HCT116 (cell line): ENCODE measurements around the gene CLIP2. TPM values are rescaled to one million over a fixed set of nuclear protein-coding genes. Genes with fewer than 3 reads are reported as not detected.
A peak's percentile ranks its signal among the peaks of the same experiment; 100 is the strongest.

Experiments
- ATAC-seq: fragments of 200-7000 bp; cut with Tn5 transposase; 2 replicates; pipeline ENCODE4 v1.9.1; 2020; ENCODE audit warnings: mild to moderate bottlenecking, moderate library complexity
- BruUV-seq: library from RNA; stranded (reverse); fragments of 400-500 nt; replicated peaks from 2 replicates; lab custom pipeline; 2021; lab: Mats Ljungman, UMichigan
- CTCF ChIA-PET: fragments of 300-600 bp; sonication (Branson Sonifier 250); formaldehyde crosslinking; loops from one replicate; lab custom pipeline; 2021; ENCODE audit warnings: antibody characterized with exemption; lab: Charles Lee
- POLR2A ChIA-PET: fragments of 300-600, 350-600 bp; sonication (Branson Sonifier 250); formaldehyde crosslinking; loops from one replicate; lab custom pipeline; 2021; ENCODE audit warnings: antibody characterized with exemption; lab: Charles Lee
- RAD21 ChIA-PET, 2 experiments: fragments of 300-600 bp; sonication (Branson Sonifier 250); formaldehyde crosslinking; loops; one replicate each; lab custom pipeline; 2023; ENCODE audit warnings: low total read pairs in 2 of 2; ENCODE audit not compliant: uncharacterized antibody in 2 of 2, unreplicated experiment in 2 of 2, low non-redundant PET in 1 of 2; lab: Charles Lee
- DNase-seq: peaks from one replicate; pipeline ENCODE4 v3.0.0-alpha.2; 2010; ENCODE audit warnings: low read depth, low spot score
- H2AFZ ChIP-seq: fragments of 200-600 bp; shearing (Covaris generic), sonication (generic); 2 replicates; pipeline ENCODE4 v1.6.1; 2017; ENCODE audit warnings: low read depth, mixed run types, mixed read lengths, antibody characterized with exemption, low read length; ENCODE audit not compliant: poor library complexity, severe bottlenecking
- H3K27ac ChIP-seq: 2 replicates; pipeline ENCODE4 v1.5.1; 2012; ENCODE audit warnings: low read depth, low read length
- H3K27me3 ChIP-seq: fragments of 200-600 bp; sonication (generic); 2 replicates; pipeline ENCODE4 v1.6.1; 2016; ENCODE audit warnings: mixed run types, low read length, mixed read lengths; ENCODE audit not compliant: insufficient read depth
- H3K36me3 ChIP-seq, 2 experiments: fragments of 200-500 bp in 1 of 2; fragments of 200-600 bp in 1 of 2; sonication (Bioruptor generic) in 1 of 2; sonication (generic) in 1 of 2; 2 replicates each; pipeline versions ENCODE4 v1.5.1 to v1.6.1; 2014 to 2016; ENCODE audit warnings: low read length in 2 of 2, inconsistent platforms in 1 of 2, mixed read lengths in 1 of 2, mixed run types in 1 of 2; ENCODE audit not compliant: insufficient read depth in 2 of 2, control insufficient read depth in 1 of 2
- H3K4me1 ChIP-seq, 2 experiments: fragments of 200-600 bp in 1 of 2; sonication (generic) in 1 of 2; 2 replicates each; pipeline versions ENCODE4 v1.5.1 to v1.6.1; 2012 to 2017; ENCODE audit warnings: low read length in 2 of 2, inconsistent platforms in 1 of 2, mild to moderate bottlenecking in 1 of 2, mixed read lengths in 1 of 2, mixed run types in 1 of 2, moderate library complexity in 1 of 2; ENCODE audit not compliant: insufficient read depth in 2 of 2, control insufficient read depth in 1 of 2
- H3K4me2 ChIP-seq: fragments of 200-600 bp; sonication (generic); 2 replicates; pipeline ENCODE4 v1.6.1; 2017; ENCODE audit warnings: mixed run types, low read length, mixed read lengths
- H3K4me3 ChIP-seq, 2 experiments: fragments of 200-600 bp in 1 of 2; sonication (generic) in 1 of 2; replicated peaks in 1 of 2; 2 replicates each; pipeline ENCODE4 v1.5.1; 2011 to 2016; ENCODE audit warnings: low read length in 2 of 2, control low read depth in 1 of 2, low read depth in 1 of 2, mild to moderate bottlenecking in 1 of 2, mixed read lengths in 1 of 2, mixed run types in 1 of 2
- H3K79me2 ChIP-seq: fragments of 200-600 bp; sonication (generic); 2 replicates; pipeline ENCODE4 v1.6.1; 2017; ENCODE audit warnings: mild to moderate bottlenecking, mixed run types, low read length, moderate library complexity, mixed read lengths; ENCODE audit not compliant: insufficient read depth
- H3K9ac ChIP-seq: fragments of 200-600 bp; sonication (generic); 2 replicates; pipeline ENCODE4 v1.6.1; 2016; ENCODE audit warnings: low read length, mixed read lengths
- H3K9me2 ChIP-seq: fragments of 200-600 bp; sonication (generic), shearing (Covaris generic); 2 replicates; pipeline ENCODE4 v1.6.1; 2017; ENCODE audit warnings: mixed run types, mild to moderate bottlenecking, moderate library complexity; ENCODE audit not compliant: insufficient read depth
- H3K9me3 ChIP-seq, 2 experiments: fragments of 200-500 bp in 1 of 2; fragments of 200-600 bp in 1 of 2; sonication (Bioruptor generic) in 1 of 2; sonication (generic) in 1 of 2; 2 replicates each; pipeline ENCODE4 v1.6.1; 2014 to 2017; ENCODE audit warnings: low read length in 2 of 2, mixed read lengths in 2 of 2, inconsistent platforms in 1 of 2, low read depth in 1 of 2, mild to moderate bottlenecking in 1 of 2, mixed run types in 1 of 2, moderate library complexity in 1 of 2; ENCODE audit not compliant: control insufficient read depth in 1 of 2, insufficient read depth in 1 of 2
- H4K20me1 ChIP-seq: fragments of 200-600 bp; sonication (generic), shearing (Covaris generic); 2 replicates; pipeline ENCODE4 v1.6.1; 2017; ENCODE audit warnings: mixed run types, mild to moderate bottlenecking, moderate library complexity; ENCODE audit not compliant: insufficient read depth
- CBX3 ChIP-seq: IDR thresholded peaks from 2 replicates; pipeline ENCODE4 v1.6.1; 2012; ENCODE audit warnings: low read depth
- CEBPB ChIP-seq: IDR thresholded peaks from 2 replicates; pipeline ENCODE4 v1.6.1; 2012; ENCODE audit warnings: low read depth
- EGR1 ChIP-seq: IDR thresholded peaks from 2 replicates; pipeline ENCODE4 v1.6.1; 2012; ENCODE audit warnings: low read depth
- ELF1 ChIP-seq: IDR thresholded peaks from 2 replicates; pipeline ENCODE4 v1.6.1; 2012; ENCODE audit warnings: low read depth, borderline replicate concordance
- EZH2 ChIP-seq: fragments of 200-600 bp; sonication (generic); IDR thresholded peaks from 2 replicates; pipeline ENCODE4 v1.6.1; 2017; ENCODE audit warnings: antibody characterized with exemption, mixed run types
- EZH2phosphoT487 ChIP-seq: fragments of 200-600 bp; IDR thresholded peaks from 2 replicates; pipeline ENCODE4 v1.6.1; 2018; ENCODE audit warnings: antibody characterized with exemption, borderline replicate concordance
- FOSL1 ChIP-seq: IDR thresholded peaks from 2 replicates; pipeline ENCODE4 v1.6.1; 2012; ENCODE audit warnings: low read depth
- JUND ChIP-seq: IDR thresholded peaks from 2 replicates; pipeline ENCODE4 v1.6.1; 2012
- POLR2A ChIP-seq: IDR thresholded peaks from 2 replicates; pipeline ENCODE4 v1.7.0; 2011; ENCODE audit warnings: borderline replicate concordance; ENCODE audit not compliant: insufficient read depth, insufficient read length; ENCODE audit errors: extremely low read depth
- POLR2AphosphoS5 ChIP-seq: IDR thresholded peaks from 2 replicates; pipeline ENCODE4 v1.6.1; 2011; ENCODE audit warnings: mild to moderate bottlenecking, low read depth, low read length, moderate library complexity
- SIN3A ChIP-seq: IDR thresholded peaks from 2 replicates; pipeline ENCODE4 v1.6.1; 2012; ENCODE audit warnings: low read depth
- SP1 ChIP-seq: IDR thresholded peaks from 2 replicates; pipeline ENCODE4 v1.6.1; 2012; ENCODE audit warnings: low read depth
- SRF ChIP-seq: IDR thresholded peaks from 2 replicates; pipeline ENCODE4 v1.6.1; 2012; ENCODE audit warnings: low read depth
- TCF7L2 ChIP-seq: IDR thresholded peaks from 2 replicates; pipeline ENCODE4 v1.7.0; 2011; ENCODE audit warnings: borderline replicate concordance, inconsistent platforms; ENCODE audit not compliant: insufficient read depth, insufficient read length; ENCODE audit errors: extremely low read depth
- YY1 ChIP-seq: IDR thresholded peaks from 2 replicates; pipeline ENCODE4 v1.6.1; 2011; ENCODE audit warnings: low read length, low read depth, moderate library complexity, mild to moderate bottlenecking; ENCODE audit not compliant: insufficient replicate concordance; ENCODE audit errors: extremely low read depth
- ZFX ChIP-seq: fragments of 450-650 bp; IDR thresholded peaks from 2 replicates; pipeline ENCODE4 v1.6.1; 2017
- ZNF274 ChIP-seq: fragments of 200-500 bp; sonication (Bioruptor generic); IDR thresholded peaks from 2 replicates; pipeline ENCODE4 v1.6.1; 2014; ENCODE audit warnings: mild to moderate bottlenecking, low read depth, low read length, inconsistent platforms
- intact Hi-C: fragments of 100-400 bp; cut with micrococcal nuclease; formaldehyde crosslinking; loops from 2 replicates; pipeline ENCODE4 v1.10.0; 2022
- total RNA-seq: library from RNA; stranded (reverse); gene quantifications from one replicate; pipeline ENCODE4 v1.2.1, GENCODE V29; 2021; ENCODE audit not compliant: unreplicated experiment
- TF ChIP-seq, protein P1 (sequence below): IDR thresholded peaks from 2 replicates; pipeline ENCODE4 v1.6.1; 2012; ENCODE audit warnings: low read depth
- TF ChIP-seq, protein P2 (sequence below): IDR thresholded peaks from 2 replicates; pipeline ENCODE4 v1.6.1; 2012
- TF ChIP-seq, protein P3 (sequence below): IDR thresholded peaks from 2 replicates; pipeline ENCODE4 v1.6.1; 2011; ENCODE audit warnings: mild to moderate bottlenecking, low read length, moderate library complexity; ENCODE audit not compliant: insufficient replicate concordance; ENCODE audit errors: extremely low read depth

CLIP2 gene
- total RNA-seq, 1 experiment from 2014 or later: 40.1 TPM

DNA sequence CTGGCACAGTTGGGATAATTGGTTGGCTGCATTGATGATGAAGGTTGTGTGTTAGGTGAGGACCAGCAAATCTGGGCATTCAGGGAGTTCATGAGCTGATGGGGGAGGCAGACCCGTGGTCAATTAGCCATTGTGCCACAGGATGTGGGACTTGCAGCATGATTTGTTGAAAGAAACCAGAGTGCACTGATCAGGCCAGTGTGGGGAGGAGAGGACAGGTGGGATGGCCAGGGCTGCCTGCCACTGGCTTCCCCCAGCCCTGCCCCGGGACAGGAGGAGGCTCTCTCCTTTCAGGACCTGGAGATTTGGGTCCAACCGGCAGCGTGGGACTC is 4.3 kb downstream of the CLIP2 start:
- peak overlapping the region in 1 of 2 experiments; percentile 48; a peak in 2 of 4 replicates for H3K4me3 ChIP-seq
- peak overlapping the region; percentile 94 for H3K4me2 ChIP-seq
- CTCF ChIA-PET: no interaction called here
- H3K9me3 ChIP-seq: no peaks in the 10 kb centered on the region
- no peaks in the 10 kb centered on the region for H3K9me2 ChIP-seq
- no TSS peak for BruUV-seq
- H3K36me3 ChIP-seq: no peaks in the 10 kb centered on the region
- H4K20me1 ChIP-seq: no peaks in the 10 kb centered on the region
- peaks cover 72% of the 10 kb centered on the region for H3K79me2 ChIP-seq
- POLR2A ChIA-PET: no interaction called here
- no peak for TF ChIP-seq CBX3
- TF ChIP-seq CEBPB: no peak
- no peak for TF ChIP-seq FOSL1
- TF ChIP-seq, protein P1, sequence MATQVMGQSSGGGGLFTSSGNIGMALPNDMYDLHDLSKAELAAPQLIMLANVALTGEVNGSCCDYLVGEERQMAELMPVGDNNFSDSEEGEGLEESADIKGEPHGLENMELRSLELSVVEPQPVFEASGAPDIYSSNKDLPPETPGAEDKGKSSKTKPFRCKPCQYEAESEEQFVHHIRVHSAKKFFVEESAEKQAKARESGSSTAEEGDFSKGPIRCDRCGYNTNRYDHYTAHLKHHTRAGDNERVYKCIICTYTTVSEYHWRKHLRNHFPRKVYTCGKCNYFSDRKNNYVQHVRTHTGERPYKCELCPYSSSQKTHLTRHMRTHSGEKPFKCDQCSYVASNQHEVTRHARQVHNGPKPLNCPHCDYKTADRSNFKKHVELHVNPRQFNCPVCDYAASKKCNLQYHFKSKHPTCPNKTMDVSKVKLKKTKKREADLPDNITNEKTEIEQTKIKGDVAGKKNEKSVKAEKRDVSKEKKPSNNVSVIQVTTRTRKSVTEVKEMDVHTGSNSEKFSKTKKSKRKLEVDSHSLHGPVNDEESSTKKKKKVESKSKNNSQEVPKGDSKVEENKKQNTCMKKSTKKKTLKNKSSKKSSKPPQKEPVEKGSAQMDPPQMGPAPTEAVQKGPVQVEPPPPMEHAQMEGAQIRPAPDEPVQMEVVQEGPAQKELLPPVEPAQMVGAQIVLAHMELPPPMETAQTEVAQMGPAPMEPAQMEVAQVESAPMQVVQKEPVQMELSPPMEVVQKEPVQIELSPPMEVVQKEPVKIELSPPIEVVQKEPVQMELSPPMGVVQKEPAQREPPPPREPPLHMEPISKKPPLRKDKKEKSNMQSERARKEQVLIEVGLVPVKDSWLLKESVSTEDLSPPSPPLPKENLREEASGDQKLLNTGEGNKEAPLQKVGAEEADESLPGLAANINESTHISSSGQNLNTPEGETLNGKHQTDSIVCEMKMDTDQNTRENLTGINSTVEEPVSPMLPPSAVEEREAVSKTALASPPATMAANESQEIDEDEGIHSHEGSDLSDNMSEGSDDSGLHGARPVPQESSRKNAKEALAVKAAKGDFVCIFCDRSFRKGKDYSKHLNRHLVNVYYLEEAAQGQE: no peak
- no peak for TF ChIP-seq ZNF274
- no peak for TF ChIP-seq POLR2AphosphoS5
- no peak for TF ChIP-seq EZH2
- TF ChIP-seq TCF7L2: no peak
- no peak for TF ChIP-seq SIN3A
- TF ChIP-seq SP1: no peak
- TF ChIP-seq, protein P2, sequence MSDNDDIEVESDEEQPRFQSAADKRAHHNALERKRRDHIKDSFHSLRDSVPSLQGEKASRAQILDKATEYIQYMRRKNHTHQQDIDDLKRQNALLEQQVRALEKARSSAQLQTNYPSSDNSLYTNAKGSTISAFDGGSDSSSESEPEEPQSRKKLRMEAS: no peak
- TF ChIP-seq EGR1: no peak
- no peak for TF ChIP-seq SRF
- TF ChIP-seq, protein P3, sequence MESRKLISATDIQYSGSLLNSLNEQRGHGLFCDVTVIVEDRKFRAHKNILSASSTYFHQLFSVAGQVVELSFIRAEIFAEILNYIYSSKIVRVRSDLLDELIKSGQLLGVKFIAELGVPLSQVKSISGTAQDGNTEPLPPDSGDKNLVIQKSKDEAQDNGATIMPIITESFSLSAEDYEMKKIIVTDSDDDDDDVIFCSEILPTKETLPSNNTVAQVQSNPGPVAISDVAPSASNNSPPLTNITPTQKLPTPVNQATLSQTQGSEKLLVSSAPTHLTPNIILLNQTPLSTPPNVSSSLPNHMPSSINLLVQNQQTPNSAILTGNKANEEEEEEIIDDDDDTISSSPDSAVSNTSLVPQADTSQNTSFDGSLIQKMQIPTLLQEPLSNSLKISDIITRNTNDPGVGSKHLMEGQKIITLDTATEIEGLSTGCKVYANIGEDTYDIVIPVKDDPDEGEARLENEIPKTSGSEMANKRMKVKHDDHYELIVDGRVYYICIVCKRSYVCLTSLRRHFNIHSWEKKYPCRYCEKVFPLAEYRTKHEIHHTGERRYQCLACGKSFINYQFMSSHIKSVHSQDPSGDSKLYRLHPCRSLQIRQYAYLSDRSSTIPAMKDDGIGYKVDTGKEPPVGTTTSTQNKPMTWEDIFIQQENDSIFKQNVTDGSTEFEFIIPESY: no peak
- no peak for TF ChIP-seq YY1
- TF ChIP-seq JUND: no peak
- no peak for TF ChIP-seq EZH2phosphoT487
- no peak for TF ChIP-seq ZFX
- TF ChIP-seq POLR2A: no peak
- no peak for TF ChIP-seq ELF1
- no peak for DNase-seq
- peaks cover 58 to 71% of the 10 kb centered on the region in 2 experiments for H3K4me1 ChIP-seq
- intact Hi-C loops: no loop called here
- RAD21 ChIA-PET: interaction anchor here (0.6 to 0.7 kb wide), 2 partner anchors 15 to 112 kb away, joined by 3 to 4 read pairs; no protein-coding TSS in a partner anchor
- peak overlapping the region; percentile 84 for H3K27ac ChIP-seq
- no peaks in the 10 kb centered on the region for H3K27me3 ChIP-seq
- no peak overlapping the region for H2AFZ ChIP-seq
- peak overlapping the region; percentile 57 for H3K9ac ChIP-seq
- no peak for ATAC-seq
